Caco-2 (cell line): ENCODE results near the gene CLEC2B. TPM values are rescaled to one million over a fixed set of nuclear protein-coding genes. Genes with fewer than 3 reads are reported as not detected.

Experiments used
- BruUV-seq: library from RNA; stranded (reverse); fragments of 400-500 nt; replicated peaks from 2 replicates; lab custom pipeline; 2021; lab: Mats Ljungman, UMichigan
- CTCF ChIA-PET: fragments of 300-600 bp; sonication (Branson Sonifier 250); formaldehyde crosslinking; loops from one replicate; lab custom pipeline; 2022; ENCODE audit warnings: antibody characterized with exemption; lab: Charles Lee
- POLR2A ChIA-PET: fragments of 300-600 bp; sonication (Branson Sonifier 250); formaldehyde crosslinking; loops from one replicate; lab custom pipeline; 2022; ENCODE audit warnings: antibody characterized with exemption; lab: Charles Lee
- DNase-seq, 2 experiments: peaks; one replicate each; pipeline versions ENCODE4 v3.0.0 to v3.0.0-alpha.2; 2020 to 2022
- H3K27me3 ChIP-seq: replicated peaks from 2 replicates; pipeline ENCODE4 v1.6.0; 2011; ENCODE audit warnings: low read length; ENCODE audit not compliant: control insufficient read depth, insufficient read depth
- H3K36me3 ChIP-seq: 2 replicates; pipeline ENCODE4 v1.5.1; 2011; ENCODE audit warnings: low read length; ENCODE audit not compliant: control insufficient read depth, insufficient read depth
- H3K4me1 ChIP-seq: fragments of 250-450 bp; sonication (Bioruptor Pico); 2 replicates; pipeline ENCODE4 v1.5.1; 2020; ENCODE audit warnings: mild to moderate bottlenecking
- H3K4me3 ChIP-seq: 2 replicates; pipeline ENCODE4 v1.5.1; 2011; ENCODE audit warnings: low read depth, mild to moderate bottlenecking, control low read depth, low read length
- H3K9me3 ChIP-seq: fragments of 250-450 bp; sonication (Bioruptor Pico); 2 replicates; pipeline ENCODE4 v1.5.1; 2020; ENCODE audit warnings: mild to moderate bottlenecking, moderate library complexity
- H3K27ac Mint-ChIP-seq: one replicate; pipeline ENCODE4 v1.8.0; 2022; ENCODE audit warnings: mixed read lengths; ENCODE audit not compliant: unreplicated experiment
- H3K27me3 Mint-ChIP-seq: one replicate; pipeline ENCODE4 v1.8.0; 2022; ENCODE audit warnings: mixed read lengths; ENCODE audit not compliant: insufficient read depth, unreplicated experiment
- H3K36me3 Mint-ChIP-seq: one replicate; pipeline ENCODE4 v1.8.0; 2022; ENCODE audit warnings: mild to moderate bottlenecking, mixed read lengths; ENCODE audit not compliant: insufficient read depth, unreplicated experiment
- H3K4me1 Mint-ChIP-seq: one replicate; pipeline ENCODE4 v1.8.0; 2022; ENCODE audit warnings: low read depth, mixed read lengths; ENCODE audit not compliant: unreplicated experiment
- H3K4me3 Mint-ChIP-seq: one replicate; pipeline ENCODE4 v1.8.0; 2022; ENCODE audit warnings: mild to moderate bottlenecking, moderate library complexity, mixed read lengths; ENCODE audit not compliant: unreplicated experiment
- H3K9me3 Mint-ChIP-seq: one replicate; pipeline ENCODE4 v1.8.0; 2022; ENCODE audit warnings: mixed read lengths; ENCODE audit not compliant: unreplicated experiment
- intact Hi-C: fragments of 100-400 bp; cut with micrococcal nuclease; formaldehyde crosslinking; loops from one replicate; pipeline ENCODE4 v1.10.0; 2022; ENCODE audit not compliant: unreplicated experiment
- total RNA-seq: library from RNA; stranded (reverse); gene quantifications from 2 replicates; pipeline ENCODE4 v1.2.3, GENCODE V29; 2022
- TF ChIP-seq, protein P1 (sequence below), 2 experiments: fragments of 200-600 bp in 1 of 2; IDR thresholded peaks; 1 replicate in 1 of 2; 2 replicates in 1 of 2; pipeline versions ENCODE4 v1.5.1 to v1.8.0; 2011 to 2022; ENCODE audit warnings: antibody characterized with exemption in 1 of 2, control low read depth in 1 of 2, inconsistent platforms in 1 of 2, low read depth in 1 of 2, low read length in 1 of 2, mild to moderate bottlenecking in 1 of 2, moderate library complexity in 1 of 2; ENCODE audit not compliant: insufficient read depth in 1 of 2, severe bottlenecking in 1 of 2, unreplicated experiment in 1 of 2

The CLEC2B gene
- total RNA-seq, 1 experiment from 2014 or later, result not detected

DNA sequence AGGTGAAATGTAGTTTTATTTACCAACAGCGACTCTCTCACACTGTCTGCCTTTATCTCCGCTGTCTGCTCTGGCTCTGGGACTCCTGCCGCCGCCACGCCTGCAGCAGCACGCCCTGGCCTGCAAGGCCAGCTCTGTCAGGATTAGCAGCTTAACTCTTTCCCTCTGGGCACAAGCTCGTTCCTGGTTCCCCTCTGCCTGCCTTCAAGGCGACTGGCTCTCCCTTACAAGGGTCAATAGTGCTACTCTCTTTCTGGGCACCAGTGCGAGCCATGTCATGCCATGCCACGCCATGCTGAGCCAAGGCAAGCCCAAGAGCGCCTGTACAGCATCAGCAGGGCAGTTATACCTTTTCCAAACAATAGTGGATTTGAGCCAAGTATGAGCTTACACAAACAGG, 3.6 kb upstream of the CLEC2B start:
- ChIA-PET CTCF (interaction anchor here (1.0 kb wide), 1 partner anchor 122 kb away, joined by 3 read pairs; no protein-coding TSS in a partner anchor), POLR2A (no interaction called here)
- Mint-ChIP-seq H3K36me3 (no peaks in the 10 kb centered on the region), H3K27ac (no peak overlapping the region), H3K4me3 (no peak overlapping the region), H3K9me3 (peaks cover 9% of the 10 kb centered on the region), H3K27me3 (peaks cover 8% of the 10 kb centered on the region), H3K4me1 (peaks cover 15% of the 10 kb centered on the region)
- intact Hi-C loops, result no loop called here
- Histone ChIP-seq H3K9me3 (no peaks in the 10 kb centered on the region), H3K27me3 (no peaks in the 10 kb centered on the region), H3K4me1 (no peaks in the 10 kb centered on the region; the same call in 1 of the 2 replicates), H3K36me3 (no peaks in the 10 kb centered on the region), H3K4me3 (no peak overlapping the region)
- peak in 1 of 2 experiments; percentile 40 for DNase-seq
- TF ChIP-seq, protein P1, sequence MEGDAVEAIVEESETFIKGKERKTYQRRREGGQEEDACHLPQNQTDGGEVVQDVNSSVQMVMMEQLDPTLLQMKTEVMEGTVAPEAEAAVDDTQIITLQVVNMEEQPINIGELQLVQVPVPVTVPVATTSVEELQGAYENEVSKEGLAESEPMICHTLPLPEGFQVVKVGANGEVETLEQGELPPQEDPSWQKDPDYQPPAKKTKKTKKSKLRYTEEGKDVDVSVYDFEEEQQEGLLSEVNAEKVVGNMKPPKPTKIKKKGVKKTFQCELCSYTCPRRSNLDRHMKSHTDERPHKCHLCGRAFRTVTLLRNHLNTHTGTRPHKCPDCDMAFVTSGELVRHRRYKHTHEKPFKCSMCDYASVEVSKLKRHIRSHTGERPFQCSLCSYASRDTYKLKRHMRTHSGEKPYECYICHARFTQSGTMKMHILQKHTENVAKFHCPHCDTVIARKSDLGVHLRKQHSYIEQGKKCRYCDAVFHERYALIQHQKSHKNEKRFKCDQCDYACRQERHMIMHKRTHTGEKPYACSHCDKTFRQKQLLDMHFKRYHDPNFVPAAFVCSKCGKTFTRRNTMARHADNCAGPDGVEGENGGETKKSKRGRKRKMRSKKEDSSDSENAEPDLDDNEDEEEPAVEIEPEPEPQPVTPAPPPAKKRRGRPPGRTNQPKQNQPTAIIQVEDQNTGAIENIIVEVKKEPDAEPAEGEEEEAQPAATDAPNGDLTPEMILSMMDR (IDR thresholded peaks at IDR 0.05; ENCODE audit: insufficient read depth in 1 of 2, low read depth in 1 of 2, low read length in 1 of 2, severe bottlenecking in 1 of 2, unreplicated experiment in 1 of 2), result no peak
- no TSS peak for BruUV-seq

DNA sequence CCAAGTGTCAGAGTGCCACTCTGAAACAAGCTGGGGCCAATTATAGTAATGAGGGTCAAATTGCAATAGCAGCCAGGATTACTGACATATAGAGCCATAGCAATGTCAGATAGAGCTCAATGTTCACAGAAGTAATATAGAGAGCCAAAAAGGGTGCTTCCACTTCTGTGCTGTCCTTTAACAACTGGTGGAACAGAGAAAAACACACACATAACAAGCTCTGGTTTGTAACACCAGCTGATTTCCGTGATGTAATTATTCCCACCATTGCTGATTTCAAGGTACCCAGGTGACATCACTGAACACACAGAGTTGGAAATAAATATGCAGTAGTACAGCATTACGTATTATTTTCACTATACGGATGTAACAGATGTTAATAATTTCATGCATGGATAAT, 3.0 kb upstream of the CLEC2B start:
- no peaks in the 10 kb centered on the region for H3K36me3 Mint-ChIP-seq
- POLR2A ChIA-PET, result no interaction called here
- peaks cover 8% of the 10 kb centered on the region for H3K27me3 Mint-ChIP-seq
- no peak overlapping the region for H3K4me3 Mint-ChIP-seq
- Histone ChIP-seq H3K36me3 (no peaks in the 10 kb centered on the region), H3K4me1 (no peaks in the 10 kb centered on the region; the same call in 1 of the 2 replicates), H3K27me3 (no peaks in the 10 kb centered on the region), H3K4me3 (no peak overlapping the region), H3K9me3 (no peaks in the 10 kb centered on the region)
- intact Hi-C loops, result no loop called here
- no TSS peak for BruUV-seq
- no peak for DNase-seq
- peaks cover 9% of the 10 kb centered on the region for H3K9me3 Mint-ChIP-seq
- CTCF ChIA-PET, result interaction anchor here (1.0 kb wide), 1 partner anchor 121 kb away, joined by 3 read pairs; no protein-coding TSS in a partner anchor
- peaks cover 15% of the 10 kb centered on the region for H3K4me1 Mint-ChIP-seq
- TF ChIP-seq, protein P1 (IDR thresholded peaks at IDR 0.05; ENCODE audit: insufficient read depth in 1 of 2, low read depth in 1 of 2, low read length in 1 of 2, severe bottlenecking in 1 of 2, unreplicated experiment in 1 of 2), result no peak
- no peak overlapping the region for H3K27ac Mint-ChIP-seq

DNA sequence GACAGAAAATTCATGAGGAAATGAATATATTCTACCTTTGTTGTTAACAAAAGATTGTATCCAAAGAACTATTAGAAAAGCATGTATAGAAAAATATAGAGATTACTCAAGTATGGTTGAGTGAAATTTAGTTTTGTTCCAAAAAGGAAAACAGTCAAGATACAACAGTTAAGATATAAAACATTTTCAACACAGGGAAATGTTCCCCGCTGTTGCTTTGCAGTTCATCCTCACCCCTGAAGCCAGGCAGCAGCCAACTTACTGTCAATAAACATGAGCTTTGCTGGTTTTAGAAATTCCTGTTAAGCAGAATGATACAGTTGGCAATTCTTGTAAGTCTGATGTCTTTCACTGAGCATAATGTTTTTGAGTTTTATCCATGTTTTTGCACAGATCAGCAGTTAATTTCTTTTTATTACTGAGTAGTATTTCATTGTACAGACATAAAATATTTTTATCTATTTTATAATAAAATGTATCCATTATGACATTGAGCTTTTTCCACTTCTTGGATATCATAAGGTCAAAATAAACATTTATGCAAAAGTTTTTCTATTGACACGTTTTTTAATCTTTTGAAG, 1.2 kb upstream of the CLEC2B start:
- no peaks in the 10 kb centered on the region for H3K36me3 Mint-ChIP-seq
- H3K27me3 Mint-ChIP-seq, result peaks cover 16% of the 10 kb centered on the region
- no peak overlapping the region for H3K4me3 Mint-ChIP-seq
- peaks cover 15% of the 10 kb centered on the region for H3K4me1 Mint-ChIP-seq
- H3K9me3 Mint-ChIP-seq, result peaks cover 5% of the 10 kb centered on the region
- Histone ChIP-seq H3K27me3 (no peaks in the 10 kb centered on the region), H3K4me1 (no peaks in the 10 kb centered on the region; the same call in 1 of the 2 replicates), H3K36me3 (no peaks in the 10 kb centered on the region), H3K4me3 (no peak overlapping the region), H3K9me3 (no peaks in the 10 kb centered on the region)
- CTCF ChIA-PET, result no interaction called here
- TF ChIP-seq, protein P1 (IDR thresholded peaks at IDR 0.05; ENCODE audit: insufficient read depth in 1 of 2, low read depth in 1 of 2, low read length in 1 of 2, severe bottlenecking in 1 of 2, unreplicated experiment in 1 of 2), result no peak
- intact Hi-C loops, result no loop called here
- no peak overlapping the region for H3K27ac Mint-ChIP-seq
- POLR2A ChIA-PET, result no interaction called here
- no peak for DNase-seq
- BruUV-seq, result no TSS peak
